H9 (cell line): ENCODE results near the gene IKZF1. TPM values are rescaled to one million over a fixed set of nuclear protein-coding genes. Genes with fewer than 3 reads are reported as not detected.

ENCODE experiments used
- DNase-seq: peaks from one replicate; pipeline ENCODE4 v3.0.0-alpha.2; 2017
- H2AFZ ChIP-seq: one replicate; pipeline ENCODE4 v1.6.1; 2013; ENCODE audit warnings: mild to moderate bottlenecking, low read length, control low read depth, moderate library complexity
- H2AK5ac ChIP-seq: 2 replicates; pipeline ENCODE4 v1.6.1; 2013; ENCODE audit warnings: low read length, control low read depth, mixed read lengths; ENCODE audit not compliant: insufficient read length
- H2BK120ac ChIP-seq: one replicate; pipeline ENCODE4 v1.6.1; 2013; ENCODE audit warnings: low read depth, mild to moderate bottlenecking, low read length, control low read depth, inconsistent platforms; ENCODE audit not compliant: poor library complexity, severe bottlenecking
- H2BK12ac ChIP-seq: 2 replicates; pipeline ENCODE4 v1.6.1; 2013; ENCODE audit warnings: low read length, control low read depth, mixed read lengths, low read depth; ENCODE audit not compliant: insufficient read length
- H2BK15ac ChIP-seq: 2 replicates; pipeline ENCODE4 v1.6.1; 2013; ENCODE audit warnings: low read depth, low read length, control low read depth
- H2BK20ac ChIP-seq: one replicate; pipeline ENCODE4 v1.6.1; 2013; ENCODE audit warnings: low read depth, mild to moderate bottlenecking, low read length, control low read depth, inconsistent platforms; ENCODE audit not compliant: poor library complexity, severe bottlenecking
- H2BK5ac ChIP-seq: 2 replicates; pipeline ENCODE4 v1.6.1; 2013; ENCODE audit warnings: low read length, control low read depth, mixed read lengths; ENCODE audit not compliant: insufficient read length
- H3K14ac ChIP-seq: 2 replicates; pipeline ENCODE4 v1.6.1; 2013; ENCODE audit warnings: low read length, control low read depth; ENCODE audit not compliant: insufficient read depth
- H3K18ac ChIP-seq: 2 replicates; pipeline ENCODE4 v1.6.1; 2013; ENCODE audit warnings: low read depth, mild to moderate bottlenecking, mixed read lengths, low read length, control low read depth; ENCODE audit not compliant: insufficient read length
- H3K23ac ChIP-seq: 2 replicates; pipeline ENCODE4 v1.6.1; 2013; ENCODE audit warnings: low read length, control low read depth, mixed read lengths, low read depth; ENCODE audit not compliant: insufficient read length
- H3K23me2 ChIP-seq: 2 replicates; pipeline ENCODE4 v1.6.1; 2013; ENCODE audit warnings: low read depth, mild to moderate bottlenecking, mixed read lengths, low read length, control low read depth; ENCODE audit not compliant: insufficient read length, poor library complexity, severe bottlenecking
- H3K27ac ChIP-seq: 2 replicates; pipeline ENCODE4 v1.5.1; 2013; ENCODE audit warnings: low read length, control low read depth, mixed read lengths, low read depth; ENCODE audit not compliant: insufficient read length
- H3K27me3 ChIP-seq: 2 replicates; pipeline ENCODE4 v1.6.1; 2013; ENCODE audit warnings: low read length, control low read depth, inconsistent platforms; ENCODE audit not compliant: insufficient read depth
- H3K4ac ChIP-seq: 2 replicates; pipeline ENCODE4 v1.6.1; 2013; ENCODE audit warnings: low read depth, mild to moderate bottlenecking, control low read depth, inconsistent platforms, low read length, moderate library complexity
- H3K4me1 ChIP-seq: 2 replicates; pipeline ENCODE4 v1.6.1; 2013; ENCODE audit warnings: low read length, control low read depth, inconsistent platforms; ENCODE audit not compliant: insufficient read depth
- H3K4me2 ChIP-seq: 2 replicates; pipeline ENCODE4 v1.6.1; 2013; ENCODE audit warnings: low read length, control low read depth, mixed read lengths; ENCODE audit not compliant: insufficient read length, insufficient read depth
- H3K56ac ChIP-seq: 2 replicates; pipeline ENCODE4 v1.6.1; 2013; ENCODE audit warnings: low read depth, mild to moderate bottlenecking, mixed read lengths, low read length, control low read depth; ENCODE audit not compliant: insufficient read length
- H3K79me1 ChIP-seq: 2 replicates; pipeline ENCODE4 v1.6.1; 2013; ENCODE audit warnings: low read depth, mild to moderate bottlenecking, moderate library complexity, low read length, control low read depth, inconsistent platforms; ENCODE audit not compliant: insufficient read depth, poor library complexity, severe bottlenecking
- H3K79me2 ChIP-seq: 2 replicates; pipeline ENCODE4 v1.6.1; 2013; ENCODE audit warnings: low read length, control low read depth, inconsistent platforms; ENCODE audit not compliant: insufficient read depth
- H3K9ac ChIP-seq: 2 replicates; pipeline ENCODE4 v1.6.1; 2013; ENCODE audit warnings: low read length, control low read depth, mixed read lengths; ENCODE audit not compliant: insufficient read length; ENCODE audit errors: extremely low read depth
- H3K9me3 ChIP-seq: one replicate; pipeline ENCODE4 v1.6.1; 2013; ENCODE audit warnings: low read depth, low read length, inconsistent platforms; ENCODE audit not compliant: control insufficient read depth
- H3T11ph ChIP-seq: one replicate; pipeline ENCODE4 v1.6.1; 2013; ENCODE audit warnings: mild to moderate bottlenecking, low read length, control low read depth, inconsistent platforms
- H4K20me1 ChIP-seq: one replicate; pipeline ENCODE4 v1.6.1; 2013; ENCODE audit not compliant: control insufficient read depth, insufficient read length, insufficient read depth
- H4K5ac ChIP-seq: 2 replicates; pipeline ENCODE4 v1.6.1; 2013; ENCODE audit warnings: low read depth, mild to moderate bottlenecking, mixed read lengths, low read length, control low read depth; ENCODE audit not compliant: insufficient read length
- H4K8ac ChIP-seq: replicated peaks from 2 replicates; pipeline ENCODE4 v1.6.1; 2013; ENCODE audit warnings: low read length, control low read depth, mixed read lengths, low read depth; ENCODE audit not compliant: insufficient read length
- H4K91ac ChIP-seq: 2 replicates; pipeline ENCODE4 v1.6.1; 2013; ENCODE audit warnings: low read depth, mild to moderate bottlenecking, moderate library complexity, mixed read lengths, low read length, control low read depth; ENCODE audit not compliant: insufficient read length
- H3K27ac Mint-ChIP-seq, 3 experiments: 2 replicates in 2 of 3; 3 replicates in 1 of 3; pipeline ENCODE4 v1.8.0; 2020 to 2021; ENCODE audit warnings: mixed read lengths in 3 of 3, mild to moderate bottlenecking in 1 of 3, moderate library complexity in 1 of 3
- H3K27me3 Mint-ChIP-seq: 2 replicates; pipeline ENCODE4 v1.8.0; 2021; ENCODE audit warnings: low read depth, mild to moderate bottlenecking, moderate library complexity, mixed read lengths
- H3K36me3 Mint-ChIP-seq, 3 experiments: 2 replicates in 2 of 3; 3 replicates in 1 of 3; pipeline ENCODE4 v1.8.0; 2020 to 2021; ENCODE audit warnings: low read depth in 3 of 3, mixed read lengths in 3 of 3; ENCODE audit not compliant: insufficient read depth in 1 of 3
- H3K4me1 Mint-ChIP-seq, 2 experiments: 2 replicates each; pipeline ENCODE4 v1.8.0; 2020; ENCODE audit warnings: mixed read lengths in 2 of 2
- H3K4me3 Mint-ChIP-seq, 2 experiments: 2 replicates in 1 of 2; 3 replicates in 1 of 2; pipeline ENCODE4 v1.8.0; 2020 to 2021; ENCODE audit warnings: mild to moderate bottlenecking in 2 of 2, mixed read lengths in 2 of 2, moderate library complexity in 1 of 2
- H3K9me3 Mint-ChIP-seq, 2 experiments: 2 replicates in 1 of 2; 3 replicates in 1 of 2; pipeline ENCODE4 v1.8.0; 2020; ENCODE audit warnings: mild to moderate bottlenecking in 2 of 2, mixed read lengths in 2 of 2, moderate library complexity in 1 of 2
- WGBS: extraction: QIAGEN DNeasy Blood & Tissue Kit; methylation state at CpG from one replicate; pipeline ENCODE4 v1.1.7; 2013; ENCODE audit warnings: missing lambda C conversion rate, low lambda C conversion rate, mixed read lengths; ENCODE audit not compliant: insufficient read length; ENCODE audit errors: extremely low coverage; 5-methylcytosine and 5-hydroxymethylcytosine counted together
- total RNA-seq: library from RNA; stranded (reverse); gene quantifications from 2 replicates; pipeline ENCODE4 v1.2.1, GENCODE V29; 2021
- TF ChIP-seq, protein P1 (sequence below): fragments of 200-600 bp; sonication (generic); conservative IDR thresholded peaks from 3 replicates; pipeline ENCODE4 v1.8.0; 2021; ENCODE audit warnings: antibody characterized with exemption, mild to moderate bottlenecking

IKZF1 gene
- total RNA-seq, 1 experiment from 2014 or later: 0.98 TPM

DNA sequence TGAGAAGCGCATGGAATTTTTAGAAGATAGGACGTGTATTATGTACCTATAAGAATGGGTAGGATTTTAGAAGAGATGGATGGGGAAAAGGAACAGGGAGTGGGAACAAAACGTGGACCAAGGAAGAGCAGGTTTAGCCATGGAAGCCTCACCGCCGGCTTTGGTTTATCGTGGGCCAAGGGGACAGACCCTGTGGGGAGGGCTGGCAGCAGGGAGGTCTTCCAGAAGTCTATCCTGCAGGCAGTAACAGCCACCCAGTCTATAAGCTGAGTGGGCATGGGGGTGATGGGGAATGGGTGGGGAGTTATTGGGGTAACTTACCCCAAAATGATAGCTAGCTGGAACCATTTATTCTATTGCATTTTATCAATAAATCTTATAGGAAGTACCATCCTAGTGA is 44.9 kb downstream of the IKZF1 start:
- H2BK120ac ChIP-seq: no peak overlapping the region
- no peak overlapping the region for H2AFZ ChIP-seq
- no peak overlapping the region for H3K27ac ChIP-seq
- H2AK5ac ChIP-seq: no peak overlapping the region
- no peak overlapping the region for H3K56ac ChIP-seq
- H3K23me2 ChIP-seq: no peaks in the 10 kb centered on the region
- no peaks in the 10 kb centered on the region for H3K79me1 ChIP-seq
- no peak overlapping the region for H3K14ac ChIP-seq
- Mint-ChIP-seq H3K4me1 (no peaks in the 10 kb centered on the region), H3K27ac (no peak overlapping the region), H3K4me3 (no peak overlapping the region), H3K36me3 (no peaks in the 10 kb centered on the region; a peak in 1 of 7 replicates), H3K27me3 (no peaks in the 10 kb centered on the region; the same call in 1 of the 2 replicates), H3K9me3 (no peaks in the 10 kb centered on the region)
- no peak overlapping the region for H4K8ac ChIP-seq
- TF ChIP-seq, protein P1, sequence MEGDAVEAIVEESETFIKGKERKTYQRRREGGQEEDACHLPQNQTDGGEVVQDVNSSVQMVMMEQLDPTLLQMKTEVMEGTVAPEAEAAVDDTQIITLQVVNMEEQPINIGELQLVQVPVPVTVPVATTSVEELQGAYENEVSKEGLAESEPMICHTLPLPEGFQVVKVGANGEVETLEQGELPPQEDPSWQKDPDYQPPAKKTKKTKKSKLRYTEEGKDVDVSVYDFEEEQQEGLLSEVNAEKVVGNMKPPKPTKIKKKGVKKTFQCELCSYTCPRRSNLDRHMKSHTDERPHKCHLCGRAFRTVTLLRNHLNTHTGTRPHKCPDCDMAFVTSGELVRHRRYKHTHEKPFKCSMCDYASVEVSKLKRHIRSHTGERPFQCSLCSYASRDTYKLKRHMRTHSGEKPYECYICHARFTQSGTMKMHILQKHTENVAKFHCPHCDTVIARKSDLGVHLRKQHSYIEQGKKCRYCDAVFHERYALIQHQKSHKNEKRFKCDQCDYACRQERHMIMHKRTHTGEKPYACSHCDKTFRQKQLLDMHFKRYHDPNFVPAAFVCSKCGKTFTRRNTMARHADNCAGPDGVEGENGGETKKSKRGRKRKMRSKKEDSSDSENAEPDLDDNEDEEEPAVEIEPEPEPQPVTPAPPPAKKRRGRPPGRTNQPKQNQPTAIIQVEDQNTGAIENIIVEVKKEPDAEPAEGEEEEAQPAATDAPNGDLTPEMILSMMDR: no peak
- H3K79me2 ChIP-seq: no peaks in the 10 kb centered on the region
- no peaks in the 10 kb centered on the region for H3K9me3 ChIP-seq
- no peak overlapping the region for H3K18ac ChIP-seq
- H2BK12ac ChIP-seq: no peak overlapping the region
- H4K5ac ChIP-seq: no peak overlapping the region
- H3K4me2 ChIP-seq: no peak overlapping the region
- H2BK15ac ChIP-seq: no peak overlapping the region
- no peaks in the 10 kb centered on the region for H4K20me1 ChIP-seq
- H2BK20ac ChIP-seq: no peak overlapping the region
- DNase-seq: no peak
- H3K9ac ChIP-seq: no peak overlapping the region
- no peak overlapping the region for H3K4ac ChIP-seq
- no peak overlapping the region for H3K23ac ChIP-seq
- no peaks in the 10 kb centered on the region for H3K4me1 ChIP-seq
- 100% methylated on average over 2 of the region's 6 CpGs for WGBS
- H3K27me3 ChIP-seq: no peaks in the 10 kb centered on the region
- no peak overlapping the region for H2BK5ac ChIP-seq
- no peak overlapping the region for H4K91ac ChIP-seq
- no peak overlapping the region for H3T11ph ChIP-seq
